H1 (cell line): Measurements from ENCODE around the gene KCNS3.

Experiments
- EGR1 ChIP-seq: IDR thresholded peaks from 2 replicates; pipeline ENCODE4 v1.6.1; 2011; ENCODE audit warnings: low read depth, low read length, borderline replicate concordance
- MAFK ChIP-seq: IDR thresholded peaks from 2 replicates; pipeline ENCODE4 v1.6.1; 2012; ENCODE audit warnings: low read depth, mild to moderate bottlenecking, improper control_type of control experiment, low read length
- MAX ChIP-seq: IDR thresholded peaks from 2 replicates; pipeline ENCODE4 v1.6.1; 2012; ENCODE audit warnings: inconsistent platforms
- POLR2A ChIP-seq, 2 experiments: IDR thresholded peaks; 1 replicate in 1 of 2; 2 replicates in 1 of 2; pipeline ENCODE4 v1.6.1; 2011; ENCODE audit warnings: low read depth in 2 of 2, low read length in 2 of 2, mild to moderate bottlenecking in 2 of 2; ENCODE audit errors: control extremely low read depth in 1 of 2
- SP1 ChIP-seq: IDR thresholded peaks from 2 replicates; pipeline ENCODE4 v1.6.1; 2011; ENCODE audit warnings: low read depth, low read length
- TAF1 ChIP-seq: IDR thresholded peaks from 2 replicates; pipeline ENCODE4 v1.6.1; 2011; ENCODE audit warnings: mild to moderate bottlenecking, low read depth, low read length

- TF ChIP-seq MAFK (no peak), POLR2A (IDR thresholded peaks at IDR 0.05; ENCODE audit: control extremely low read depth in 1 of 2, low read depth in 2 of 2, low read length in 2 of 2) (no peak), MAX (no peak), TAF1 (no peak), SP1 (no peak), EGR1 (no peak)
Observed at GRCh38 chr2:17835516-17835915, 43.0 kb upstream of the KCNS3 start.
